ENCODE results near the gene MOK.
"Not testable (repeated sequence)": the region's sequence is repeated elsewhere in the genome, so short reads cannot be mapped to it uniquely, and the experiment has no call there.

MOK gene

GRCh38 chr14:102316743-102317563, 12.0 kb upstream of the MOK start:
- peaks cover 54 to 55% of the 10 kb centered on the region in 2 experiments for H3K4me1 ChIP-seq (ENCODE audit: control insufficient read depth in 1 of 2, insufficient read depth in 1 of 2, low read depth in 1 of 2, low read length in 1 of 2)
- H3K9me3 ChIP-seq: no peaks in the 10 kb centered on the region
- no peaks in the 10 kb centered on the region for H3K36me3 ChIP-seq
- H3K4me3 ChIP-seq (ENCODE audit: low read depth in 1 of 2, low read length in 1 of 2): peak overlapping the region; percentile 68 to 79
- peak; percentile 96 for TF ChIP-seq CTCF (IDR thresholded peaks at IDR 0.05)
- no peaks in the 10 kb centered on the region for H3K27me3 ChIP-seq
- peak overlapping the region; percentile 91 for H3K27ac ChIP-seq

- H3K4me3 ChIP-seq (ENCODE audit: low read depth in 1 of 2, low read length in 1 of 2): peak overlapping the region; percentile 68 to 79
- H3K4me1 ChIP-seq (ENCODE audit: control insufficient read depth in 1 of 2, insufficient read depth in 1 of 2, low read depth in 1 of 2, low read length in 1 of 2): peaks cover 54 to 55% of the 10 kb centered on the region in 2 experiments
- peak overlapping the region; percentile 91 for H3K27ac ChIP-seq
- H3K9me3 ChIP-seq: no peaks in the 10 kb centered on the region
- no peaks in the 10 kb centered on the region for H3K27me3 ChIP-seq
- TF ChIP-seq CTCF (IDR thresholded peaks at IDR 0.05): no peak
- no peaks in the 10 kb centered on the region for H3K36me3 ChIP-seq
These were observed 11.4 kb upstream of the MOK start for GRCh38 chr14:102316338-102316742.

GRCh38 chr14:102315121-102315520, 10.2 kb upstream of the MOK start:
- TF ChIP-seq CTCF (IDR thresholded peaks at IDR 0.05): no peak

GRCh38 chr14:102314242-102315011, 9.5 kb upstream of the MOK start:
- Histone ChIP-seq H3K27ac (peak overlapping the region; percentile 24), H3K36me3 (no peaks in the 10 kb centered on the region), H3K9me3 (no peaks in the 10 kb centered on the region), H3K4me3 (ENCODE audit: low read depth in 1 of 2, low read length in 1 of 2) (peak overlapping the region; percentile 69 to 76), H3K27me3 (no peaks in the 10 kb centered on the region), H3K4me1 (ENCODE audit: control insufficient read depth in 1 of 2, insufficient read depth in 1 of 2, low read depth in 1 of 2, low read length in 1 of 2) (peaks cover 43 to 45% of the 10 kb centered on the region in 2 experiments)
- TF ChIP-seq CTCF (IDR thresholded peaks at IDR 0.05): peak; percentile 98

More at GRCh38 chr14:102315121-102315520, 10.2 kb upstream of the MOK start:
- H3K4me1 ChIP-seq (ENCODE audit: control insufficient read depth in 1 of 2, insufficient read depth in 1 of 2, low read depth in 1 of 2, low read length in 1 of 2): peaks cover 45 to 47% of the 10 kb centered on the region in 2 experiments
- no peak overlapping the region for H3K27ac ChIP-seq
- no peaks in the 10 kb centered on the region for H3K27me3 ChIP-seq
- H3K9me3 ChIP-seq: no peaks in the 10 kb centered on the region
- no peak overlapping the region for H3K4me3 ChIP-seq (ENCODE audit: low read depth in 1 of 2, low read length in 1 of 2)
- H3K36me3 ChIP-seq: no peaks in the 10 kb centered on the region

GRCh38 chr14:102303664-102304063, 1.3 kb downstream of the MOK start:
- Histone ChIP-seq H3K4me1 (ENCODE audit: control insufficient read depth in 1 of 2, insufficient read depth in 1 of 2, low read depth in 1 of 2, low read length in 1 of 2) (peaks cover 25 to 27% of the 10 kb centered on the region in 2 experiments), H3K4me3 (ENCODE audit: low read depth in 1 of 2, low read length in 1 of 2) (no peak overlapping the region), H3K27ac (no peak overlapping the region), H3K27me3 (no peaks in the 10 kb centered on the region), H3K9me3 (no peaks in the 10 kb centered on the region), H3K36me3 (no peaks in the 10 kb centered on the region)
- TF ChIP-seq CTCF (IDR thresholded peaks at IDR 0.05): no peak

- H3K27me3 ChIP-seq; H3K36me3 ChIP-seq; H3K27ac ChIP-seq; H3K4me3 ChIP-seq (ENCODE audit: low read depth in 1 of 2, low read length in 1 of 2); H3K4me1 ChIP-seq (ENCODE audit: control insufficient read depth in 1 of 2, insufficient read depth in 1 of 2, low read depth in 1 of 2, low read length in 1 of 2); H3K9me3 ChIP-seq: not testable (repeated sequence)
These were observed 6.5 kb downstream of the MOK start for GRCh38 chr14:102298303-102299070.
